Esophagus squamous epithelium (tissue), 4 donors: ENCODE results near the gene PTGES.

Experiments used
- CTCF ChIP-seq, 6 experiments: fragments of 450-650 bp in 4 of 6; fragments of 200-600 bp in 2 of 6; sonication (generic) in 2 of 6; IDR thresholded peaks; one replicate each; pipeline ENCODE4 v1.5.1; 2016 to 2019; ENCODE audit warnings: antibody characterized with exemption in 6 of 6, mild to moderate bottlenecking in 4 of 6, moderate library complexity in 4 of 6
- POLR2A ChIP-seq, 4 donors: fragments of 450-650 bp; IDR thresholded peaks; one replicate each; pipeline ENCODE4 v1.6.1; 2017; ENCODE audit warnings: antibody characterized with exemption in 4 of 4, mild to moderate bottlenecking in 4 of 4, moderate library complexity in 3 of 4

- TF ChIP-seq CTCF (IDR thresholded peaks at IDR 0.05) (no peak), POLR2A (IDR thresholded peaks at IDR 0.05) (no peak)
Observed at GRCh38 chr9:129776566-129776937, 23.7 kb upstream of the PTGES start.
